Adipocyte (in vitro differentiated cells): Measurements from ENCODE around the gene HDAC1.

ENCODE experiments used
- DNase-seq: peaks from one replicate; pipeline ENCODE4 v3.0.0-alpha.2; 2015; ENCODE audit warnings: low read depth
- H3K27me3 ChIP-seq: replicated peaks from 2 replicates; pipeline ENCODE4 v1.7.0; 2013; ENCODE audit warnings: mild to moderate bottlenecking, low read length, moderate library complexity; ENCODE audit not compliant: control insufficient read depth, insufficient read depth
- H3K36me3 ChIP-seq: 2 replicates; pipeline ENCODE4 v1.7.0; 2013; ENCODE audit warnings: low read length, mild to moderate bottlenecking, moderate library complexity; ENCODE audit not compliant: control insufficient read depth, insufficient read depth, severe bottlenecking
- H3K4me1 ChIP-seq: 2 replicates; pipeline ENCODE4 v1.7.0; 2013; ENCODE audit warnings: mild to moderate bottlenecking, low read length, moderate library complexity; ENCODE audit not compliant: control insufficient read depth, insufficient read depth
- H3K4me3 ChIP-seq: 2 replicates; pipeline ENCODE4 v1.7.0; 2013; ENCODE audit warnings: mild to moderate bottlenecking, low read length, moderate library complexity
- H3K9ac ChIP-seq: 2 replicates; pipeline ENCODE4 v1.7.0; 2013; ENCODE audit warnings: mild to moderate bottlenecking, low read length, moderate library complexity
- H3K9me3 ChIP-seq: 2 replicates; pipeline ENCODE4 v1.7.0; 2013; ENCODE audit warnings: mild to moderate bottlenecking, low read length, moderate library complexity; ENCODE audit not compliant: control insufficient read depth

Gene HDAC1

DNA sequence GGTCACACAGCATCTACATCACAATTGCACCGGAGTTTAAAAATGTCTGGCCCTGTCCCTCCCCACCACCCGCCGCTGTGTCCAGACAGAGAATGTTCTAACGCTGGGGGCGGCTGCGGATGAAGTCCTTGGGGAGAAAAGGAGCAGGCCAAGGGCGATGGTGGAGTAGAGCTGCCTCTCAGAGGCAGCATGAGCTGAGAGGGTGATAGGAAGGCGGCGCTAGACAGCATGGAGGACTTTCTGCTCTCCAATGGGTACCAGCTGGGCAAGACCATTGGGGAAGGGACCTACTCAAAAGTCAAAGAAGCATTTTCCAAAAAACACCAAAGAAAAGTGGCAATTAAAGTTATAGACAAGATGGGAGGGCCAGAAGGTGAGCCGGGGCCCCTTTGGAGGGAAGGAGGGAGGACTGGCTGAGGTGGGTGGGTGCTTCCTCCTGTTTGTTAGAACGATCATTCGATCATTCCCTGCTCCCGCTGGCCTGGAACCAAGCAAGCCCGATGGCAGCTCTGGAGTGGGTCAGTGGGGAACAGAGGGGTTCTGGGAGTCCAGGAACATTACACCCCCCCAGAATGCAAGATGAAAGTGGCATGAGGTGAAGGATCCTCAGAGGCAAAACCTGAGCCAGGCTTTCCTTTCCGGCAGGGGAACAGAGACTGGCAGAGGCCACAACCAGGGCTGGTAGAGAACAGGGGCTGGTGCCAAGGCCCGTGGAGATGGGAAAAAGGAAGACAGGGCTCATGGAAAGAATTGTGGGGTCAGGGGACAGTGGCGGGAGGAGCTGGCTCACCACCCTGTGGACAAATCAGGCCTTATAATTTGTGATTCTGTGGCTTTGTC lies 70.8 kb downstream of the HDAC1 start, which contains the start of the genes FAM229A and TSSK3:
Gene FAM229A, minus strand, starts transcription at position 12 of the 840 bp plus-strand sequence. CDS start 394 bp downstream, outside the sequence.
Gene TSSK3, plus strand, starts transcription at position 66 of the 840 bp plus-strand sequence. Its CDS starts 163 bp downstream, at position 229.
- Histone ChIP-seq H3K4me1 (peaks cover 30% of the 10 kb centered on the region), H3K9ac (peak within 1 kb of the TSS; percentile 74), H3K9me3 (no peaks in the 10 kb centered on the region), H3K36me3 (peaks cover 33% of the 10 kb centered on the region), H3K27me3 (no peaks in the 10 kb centered on the region), H3K4me3 (peak within 1 kb of the TSS; percentile 56)
- no peak for DNase-seq

GRCh38 chr1:32363713-32364112 lies 71.8 kb downstream of the HDAC1 start:
- no peaks in the 10 kb centered on the region for H3K9me3 ChIP-seq
- no peak for DNase-seq
- no peaks in the 10 kb centered on the region for H3K27me3 ChIP-seq
- H3K4me1 ChIP-seq, result peaks cover 30% of the 10 kb centered on the region
- no peak overlapping the region for H3K4me3 ChIP-seq
- no peak overlapping the region for H3K9ac ChIP-seq
- peaks cover 41% of the 10 kb centered on the region for H3K36me3 ChIP-seq

DNA sequence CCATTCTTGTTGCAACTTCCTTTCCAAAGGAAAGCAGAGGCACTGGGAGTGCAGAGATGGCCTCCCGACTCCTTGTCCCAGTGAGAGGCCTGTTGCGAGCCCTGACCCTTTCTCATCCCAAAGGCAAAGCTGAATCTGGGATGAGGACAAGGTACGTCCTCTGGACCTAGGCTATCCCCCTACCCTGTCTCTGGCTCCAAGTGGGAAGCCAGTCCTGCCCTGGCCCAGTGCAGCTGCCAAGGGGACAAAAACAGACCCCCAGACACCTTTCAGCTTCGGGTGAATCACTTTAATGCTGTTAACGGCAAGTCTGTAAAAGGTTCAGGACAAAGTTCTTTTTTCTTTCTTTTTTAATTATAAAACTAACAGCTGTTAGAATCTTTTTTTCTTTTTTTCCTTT lies 73.0 kb downstream of the HDAC1 start:
- H3K36me3 ChIP-seq, result peaks cover 45% of the 10 kb centered on the region
- H3K4me3 ChIP-seq, result no peak overlapping the region
- no peak overlapping the region for H3K9ac ChIP-seq
- no peaks in the 10 kb centered on the region for H3K9me3 ChIP-seq
- DNase-seq, result no peak
- no peaks in the 10 kb centered on the region for H3K27me3 ChIP-seq
- H3K4me1 ChIP-seq, result peaks cover 30% of the 10 kb centered on the region

DNA sequence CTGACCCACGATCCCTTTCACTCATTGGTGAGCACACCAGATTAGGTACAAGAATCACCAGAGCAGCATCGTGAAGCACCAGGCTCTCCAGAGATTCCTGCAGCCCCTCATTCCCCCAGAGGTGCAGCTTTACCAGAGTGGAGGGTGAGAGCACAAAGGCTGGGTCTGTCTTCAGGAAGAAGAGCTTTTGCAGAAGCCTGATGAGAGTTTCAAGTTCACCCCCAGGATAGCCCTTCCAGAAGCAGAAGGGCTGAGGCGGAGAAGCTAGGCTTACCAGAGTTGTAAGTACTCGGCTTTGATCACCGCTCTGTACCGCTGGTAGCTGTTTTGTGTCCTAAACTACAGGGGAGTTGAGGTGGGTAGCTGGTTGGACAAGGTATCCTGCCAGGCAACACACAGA lies 73.6 kb downstream of the HDAC1 start:
- H3K36me3 ChIP-seq, result peaks cover 45% of the 10 kb centered on the region
- H3K9me3 ChIP-seq, result no peaks in the 10 kb centered on the region
- DNase-seq, result no peak

GRCh38 chr1:32367912-32368635 lies 76.2 kb downstream of the HDAC1 start:
- H3K27me3 ChIP-seq, result no peaks in the 10 kb centered on the region
- no peak overlapping the region for H3K9ac ChIP-seq
- H3K36me3 ChIP-seq, result peaks cover 60% of the 10 kb centered on the region
- no peak overlapping the region for H3K4me3 ChIP-seq
- DNase-seq, result no peak
- H3K9me3 ChIP-seq, result no peaks in the 10 kb centered on the region
- peaks cover 20% of the 10 kb centered on the region for H3K4me1 ChIP-seq

More for the DNA sequence above, 73.6 kb downstream of the HDAC1 start:
- no peak overlapping the region for H3K9ac ChIP-seq
- H3K4me3 ChIP-seq, result no peak overlapping the region
- H3K27me3 ChIP-seq, result no peaks in the 10 kb centered on the region
- H3K4me1 ChIP-seq, result peaks cover 30% of the 10 kb centered on the region

DNA sequence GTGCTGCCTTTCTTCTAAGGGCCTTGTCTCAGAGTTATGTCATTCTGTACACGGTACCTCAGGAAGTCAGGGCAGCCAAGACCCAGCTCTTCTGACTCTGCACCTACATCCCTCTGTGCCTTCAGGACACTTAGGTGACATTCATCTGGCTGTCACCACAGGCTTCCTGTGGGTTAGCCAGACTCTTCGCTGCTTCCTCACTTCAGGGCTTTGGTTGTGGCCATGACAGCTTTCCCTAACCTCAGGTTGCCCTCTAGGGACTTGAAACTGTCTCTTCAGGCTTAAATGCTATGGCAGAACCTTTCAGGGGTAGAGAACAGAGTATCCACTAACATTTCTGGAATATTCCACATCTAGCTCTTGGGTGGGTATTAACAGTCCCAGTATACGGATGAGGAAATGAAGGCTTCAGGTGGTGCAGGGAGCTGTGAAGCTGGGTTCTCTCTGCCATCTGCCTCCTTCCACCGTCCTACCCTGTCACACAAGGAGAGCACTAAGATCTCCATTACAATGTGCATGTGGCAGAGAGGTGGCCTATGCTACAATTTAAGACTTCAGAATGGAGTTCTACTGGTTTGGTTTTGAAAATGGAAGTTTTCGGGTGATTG lies 80.4 kb downstream of the HDAC1 start:
- Histone ChIP-seq H3K27me3 (no peaks in the 10 kb centered on the region), H3K9ac (no peak overlapping the region), H3K36me3 (peaks cover 73% of the 10 kb centered on the region), H3K9me3 (no peaks in the 10 kb centered on the region), H3K4me1 (no peaks in the 10 kb centered on the region), H3K4me3 (no peak overlapping the region)
- no peak for DNase-seq

- no peaks in the 10 kb centered on the region for H3K4me1 ChIP-seq
- H3K9me3 ChIP-seq, result no peaks in the 10 kb centered on the region
- peaks cover 75% of the 10 kb centered on the region for H3K36me3 ChIP-seq
- H3K27me3 ChIP-seq, result no peaks in the 10 kb centered on the region
- H3K9ac ChIP-seq, result no peak overlapping the region
- no peak for DNase-seq
- H3K4me3 ChIP-seq, result no peak overlapping the region
Measured at GRCh38 chr1:32373996-32374592, 82.2 kb downstream of the HDAC1 start.

DNA sequence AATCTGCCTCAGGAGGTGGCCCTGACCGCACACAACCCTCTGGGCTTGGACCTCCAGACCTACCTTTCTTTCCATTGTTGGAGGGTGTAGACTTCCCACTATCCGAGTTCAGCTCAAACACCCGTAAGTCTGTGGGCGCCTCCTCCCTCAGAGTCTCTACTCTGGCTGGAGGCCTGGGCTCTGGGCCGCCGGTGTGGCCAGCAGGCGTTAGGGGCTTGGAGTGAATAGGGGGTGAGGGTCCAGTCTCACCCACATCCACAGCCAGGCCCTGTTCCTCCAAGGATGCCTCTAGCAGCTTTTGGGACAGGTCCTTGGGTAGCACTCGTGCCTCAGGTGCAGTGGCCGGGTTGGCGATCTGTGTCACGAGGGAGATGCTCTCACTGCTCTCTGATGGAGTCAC lies 84.3 kb downstream of the HDAC1 start:
- no peak overlapping the region for H3K4me3 ChIP-seq
- H3K9me3 ChIP-seq, result no peaks in the 10 kb centered on the region
- H3K9ac ChIP-seq, result no peak overlapping the region
- no peaks in the 10 kb centered on the region for H3K27me3 ChIP-seq
- no peaks in the 10 kb centered on the region for H3K4me1 ChIP-seq
- DNase-seq, result no peak
- H3K36me3 ChIP-seq, result peaks cover 94% of the 10 kb centered on the region

- H3K4me1 ChIP-seq, result no peaks in the 10 kb centered on the region
- H3K9ac ChIP-seq, result no peak overlapping the region
- no peak for DNase-seq
- H3K4me3 ChIP-seq, result no peak overlapping the region
- no peaks in the 10 kb centered on the region for H3K9me3 ChIP-seq
- peaks cover 95% of the 10 kb centered on the region for H3K36me3 ChIP-seq
- H3K27me3 ChIP-seq, result no peaks in the 10 kb centered on the region
Measured at GRCh38 chr1:32377541-32378220, 85.8 kb downstream of the HDAC1 start.

DNA sequence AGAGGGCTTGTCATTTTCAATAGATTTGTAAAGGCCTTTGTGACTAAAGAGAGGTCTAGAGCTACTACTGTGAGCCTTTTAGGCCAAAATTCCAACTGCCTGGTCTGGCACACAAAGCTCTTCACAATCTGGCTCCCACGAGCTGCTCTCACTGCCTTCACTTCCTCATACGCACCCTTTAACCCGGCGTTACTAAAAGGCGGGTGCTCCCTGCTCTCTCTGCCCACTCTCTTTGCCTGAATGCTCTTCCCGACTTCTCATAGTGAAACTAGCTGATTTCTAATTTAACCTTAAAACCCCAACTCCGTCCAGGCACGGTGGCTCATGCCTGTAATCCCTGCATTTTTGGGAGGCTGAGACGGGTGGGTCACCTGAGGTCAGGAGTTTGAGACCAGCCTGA lies 88.2 kb downstream of the HDAC1 start:
- no peak overlapping the region for H3K9ac ChIP-seq
- H3K9me3 ChIP-seq, result no peaks in the 10 kb centered on the region
- H3K27me3 ChIP-seq, result no peaks in the 10 kb centered on the region
- no peaks in the 10 kb centered on the region for H3K4me1 ChIP-seq
- H3K4me3 ChIP-seq, result no peak overlapping the region
- peaks cover 98% of the 10 kb centered on the region for H3K36me3 ChIP-seq
- DNase-seq, result no peak
